GM19328 (cell line): ENCODE results near the gene FANCD2.
A peak's percentile ranks its signal among the peaks of the same experiment; 100 is the strongest.
"Not testable (repeated sequence)": the region's sequence is repeated elsewhere in the genome, so short reads cannot be mapped to it uniquely, and the experiment has no call there.

ENCODE experiments used
- ATAC-seq: cut with Tn5 transposase; IDR thresholded peaks from one replicate; pipeline ENCODE4 v1.9.1; 2021; ENCODE audit warnings: mild to moderate bottlenecking, moderate library complexity; ENCODE audit not compliant: unreplicated experiment

Gene FANCD2

GRCh38 chr3:10099041-10099440 lies 72.8 kb downstream of the FANCD2 start:
- no peak for ATAC-seq

GRCh38 chr3:10106919-10107318 lies 80.7 kb downstream of the FANCD2 start:
- no peak for ATAC-seq

GRCh38 chr3:10108091-10108490 lies 81.9 kb downstream of the FANCD2 start, which contains the start of gene FANCD2OS:
TSS of gene FANCD2OS (minus strand) at chr3:10108255. CDS start at chr3:10104774, 3,481 bp downstream.
- ATAC-seq, result no peak

- ATAC-seq, result peak; percentile 91
Measured at GRCh38 chr3:10115326-10116137, 89.3 kb downstream of the FANCD2 start, which contains the start of gene BRK1. TSS of gene BRK1 (plus strand) at chr3:10115675. CDS start at chr3:10115702, 27 bp downstream.

- ATAC-seq, result peak; percentile 4
Measured at GRCh38 chr3:10116138-10116460, 89.9 kb downstream of the FANCD2 start.

- ATAC-seq, result no peak
Measured at GRCh38 chr3:10116928-10117327, 90.7 kb downstream of the FANCD2 start.

- no peak for ATAC-seq
Measured at GRCh38 chr3:10119376-10119775, 93.1 kb downstream of the FANCD2 start.

- no peak for ATAC-seq
Measured at GRCh38 chr3:10121064-10121463, 94.8 kb downstream of the FANCD2 start.

- no peak for ATAC-seq
Measured at GRCh38 chr3:10122724-10123123, 96.5 kb downstream of the FANCD2 start.

- not testable (repeated sequence) for ATAC-seq
Measured at GRCh38 chr3:10135872-10136271, 109.6 kb downstream of the FANCD2 start.

- no peak for ATAC-seq
Measured at GRCh38 chr3:10136426-10137005, 110.3 kb downstream of the FANCD2 start.

GRCh38 chr3:10137178-10137577 lies 110.9 kb downstream of the FANCD2 start:
- ATAC-seq, result no peak

- no peak for ATAC-seq
Measured at GRCh38 chr3:10140996-10141546, 114.8 kb downstream of the FANCD2 start.

- no peak for ATAC-seq
Measured at GRCh38 chr3:10142707-10143560, 116.7 kb downstream of the FANCD2 start.

- no peak for ATAC-seq
Measured at GRCh38 chr3:10145685-10146084, 119.4 kb downstream of the FANCD2 start.

GRCh38 chr3:10149226-10149625 lies 123.0 kb downstream of the FANCD2 start:
- ATAC-seq, result no peak

- no peak for ATAC-seq
Measured at GRCh38 chr3:10150987-10151386, 124.8 kb downstream of the FANCD2 start.
